SK-N-SH (cell line): ENCODE results near the gene COL20A1. TPM values are rescaled to one million over a fixed set of nuclear protein-coding genes. Genes with fewer than 3 reads are reported as not detected.

Experiments
- CTCF ChIA-PET: fragments of 300-600, 350-600 bp; formaldehyde crosslinking; extraction: SDS; loops from one replicate; lab custom pipeline; 2021; lab: Yijun Ruan, JAX
- POLR2A ChIA-PET: fragments of 350-600 bp; sonication (Branson Sonifier 250); formaldehyde crosslinking; extraction: SDS; loops from one replicate; lab custom pipeline; 2020; ENCODE audit warnings: antibody characterized with exemption, inconsistent platforms; lab: Yijun Ruan, JAX
- DNase-seq: peaks from one replicate; pipeline ENCODE4 v3.0.0; 2012
- H2AFZ ChIP-seq: fragments of 200-600 bp; sonication (generic); 2 replicates; pipeline ENCODE4 v1.8.1; 2016; ENCODE audit warnings: antibody characterized with exemption, mild to moderate bottlenecking, low read depth
- H3F3A ChIP-seq: fragments of 200-600 bp; sonication (generic); replicated peaks from 2 replicates; pipeline ENCODE3; 2016; ENCODE audit warnings: antibody characterized with exemption, mild to moderate bottlenecking; ENCODE audit not compliant: insufficient read depth
- H3K27ac ChIP-seq, 2 experiments: fragments of 200-500 bp in 1 of 2; fragments of 200-600 bp in 1 of 2; sonication (Bioruptor generic) in 1 of 2; sonication (generic), shearing (Covaris generic) in 1 of 2; 2 replicates each; pipeline versions ENCODE4 v1.5.1 to v1.6.1; 2014 to 2016; ENCODE audit warnings: low read depth in 2 of 2, inconsistent platforms in 1 of 2, low read length in 1 of 2, mild to moderate bottlenecking in 1 of 2, mixed read lengths in 1 of 2
- H3K27me3 ChIP-seq: fragments of 200-600 bp; sonication (generic), shearing (Covaris generic); 2 replicates; pipeline ENCODE4 v1.6.1; 2016; ENCODE audit warnings: mixed run types; ENCODE audit not compliant: insufficient read depth
- H3K36me3 ChIP-seq, 2 experiments: fragments of 200-500 bp in 1 of 2; fragments of 200-600 bp in 1 of 2; sonication (Bioruptor generic) in 1 of 2; sonication (generic) in 1 of 2; replicated peaks in 1 of 2; 2 replicates each; pipeline versions ENCODE3 to v1.5.1; 2014 to 2016; ENCODE audit warnings: low read length in 1 of 2, mild to moderate bottlenecking in 1 of 2; ENCODE audit not compliant: insufficient read depth in 2 of 2, control insufficient read depth in 1 of 2
- H3K4me1 ChIP-seq, 2 experiments: fragments of 200-500 bp in 1 of 2; fragments of 200-600 bp in 1 of 2; sonication (Bioruptor generic) in 1 of 2; sonication (generic), shearing (Covaris generic) in 1 of 2; 2 replicates each; pipeline versions ENCODE4 v1.5.1 to v1.6.1; 2014 to 2016; ENCODE audit warnings: low read depth in 1 of 2, low read length in 1 of 2, mixed run types in 1 of 2; ENCODE audit not compliant: insufficient read depth in 2 of 2, control insufficient read depth in 1 of 2
- H3K4me2 ChIP-seq: fragments of 200-600 bp; sonication (generic), shearing (Covaris generic); 2 replicates; pipeline ENCODE4 v1.6.1; 2017; ENCODE audit warnings: mixed run types
- H3K4me3 ChIP-seq, 2 experiments: fragments of 200-500 bp in 1 of 2; fragments of 200-600 bp in 1 of 2; sonication (Bioruptor generic) in 1 of 2; sonication (generic), shearing (Covaris generic) in 1 of 2; 2 replicates each; pipeline versions ENCODE4 v1.5.1 to v1.8.1; 2014 to 2016; ENCODE audit warnings: low read depth in 2 of 2, inconsistent platforms in 1 of 2, low read length in 1 of 2, mild to moderate bottlenecking in 1 of 2, mixed read lengths in 1 of 2, moderate library complexity in 1 of 2
- H3K79me2 ChIP-seq: fragments of 200-600 bp; sonication (generic); 2 replicates; pipeline ENCODE4 v1.8.1; 2017; ENCODE audit warnings: mild to moderate bottlenecking; ENCODE audit not compliant: insufficient read depth
- H3K9ac ChIP-seq: fragments of 200-600 bp; sonication (generic); 2 replicates; pipeline ENCODE4 v1.6.1; 2017; ENCODE audit warnings: mixed run types
- H3K9me2 ChIP-seq: fragments of 200-600 bp; sonication (generic); 2 replicates; pipeline ENCODE4 v1.6.1; 2017; ENCODE audit warnings: mixed run types
- H3K9me3 ChIP-seq: fragments of 200-600 bp; sonication (generic); 2 replicates; pipeline ENCODE4 v1.6.1; 2017; ENCODE audit warnings: mixed run types, mild to moderate bottlenecking, moderate library complexity
- H4K20me1 ChIP-seq: fragments of 200-600 bp; sonication (generic); 2 replicates; pipeline ENCODE4 v1.6.1; 2017; ENCODE audit warnings: mild to moderate bottlenecking, mixed run types; ENCODE audit not compliant: insufficient read depth
- CHD2 ChIP-seq: fragments of 150-350 bp; IDR thresholded peaks from 2 replicates; pipeline ENCODE4 v1.6.1; 2018; ENCODE audit warnings: low read length; ENCODE audit not compliant: partially characterized antibody
- ELF1 ChIP-seq: IDR thresholded peaks from 2 replicates; pipeline ENCODE4 v1.4.0; 2012
- GABPA ChIP-seq: IDR thresholded peaks from 2 replicates; pipeline ENCODE4 v1.4.0; 2012; ENCODE audit warnings: low read depth, mild to moderate bottlenecking
- NRF1 ChIP-seq: IDR thresholded peaks from 2 replicates; pipeline ENCODE4 v1.6.1; 2012; ENCODE audit warnings: low read depth, mild to moderate bottlenecking, low read length
- POLR2AphosphoS5 ChIP-seq: IDR thresholded peaks from 2 replicates; pipeline ENCODE4 v1.6.1; 2012; ENCODE audit warnings: low read depth, low read length
- RFX5 ChIP-seq: IDR thresholded peaks from 2 replicates; pipeline ENCODE4 v1.6.1; 2012; ENCODE audit warnings: mild to moderate bottlenecking, improper control_type of control experiment, low read length
- TCF12 ChIP-seq: IDR thresholded peaks from 2 replicates; pipeline ENCODE4 v1.4.0; 2012
- TEAD4 ChIP-seq: IDR thresholded peaks from 2 replicates; pipeline ENCODE4 v1.4.0; 2012; ENCODE audit warnings: mild to moderate bottlenecking, borderline replicate concordance; ENCODE audit not compliant: insufficient read depth
- WGBS: methylation state at CpG from one replicate; pipeline ENCODE4 v1.1.6; 2017; ENCODE audit warnings: low lambda C conversion rate; 5-methylcytosine and 5-hydroxymethylcytosine counted together
- polyA plus RNA-seq, 3 experiments: library from polyadenylated mRNA; depleted of rRNA; stranded (reverse); fragments of >200 nt; gene quantifications; 2 replicates each; pipeline ENCODE4 v1.2.3, GENCODE V29; 2012
- TF ChIP-seq, protein P1 (sequence below): fragments of 200-600 bp; sonication (generic); IDR thresholded peaks from 2 replicates; pipeline ENCODE4 v1.6.1; 2017; ENCODE audit warnings: antibody characterized with exemption, mild to moderate bottlenecking, moderate library complexity
- TF ChIP-seq, protein P2 (sequence below): IDR thresholded peaks from 2 replicates; pipeline ENCODE4 v1.6.1; 2012; ENCODE audit warnings: mild to moderate bottlenecking, low read depth, low read length, moderate library complexity
- TF ChIP-seq, protein P3 (sequence below): IDR thresholded peaks from 2 replicates; pipeline ENCODE4 v1.4.0; 2012; ENCODE audit warnings: low read depth, borderline replicate concordance

Gene COL20A1
- polyA plus RNA-seq, 1 of the 3 experiments (the other 2 are of a cell fraction): not detected

DNA sequence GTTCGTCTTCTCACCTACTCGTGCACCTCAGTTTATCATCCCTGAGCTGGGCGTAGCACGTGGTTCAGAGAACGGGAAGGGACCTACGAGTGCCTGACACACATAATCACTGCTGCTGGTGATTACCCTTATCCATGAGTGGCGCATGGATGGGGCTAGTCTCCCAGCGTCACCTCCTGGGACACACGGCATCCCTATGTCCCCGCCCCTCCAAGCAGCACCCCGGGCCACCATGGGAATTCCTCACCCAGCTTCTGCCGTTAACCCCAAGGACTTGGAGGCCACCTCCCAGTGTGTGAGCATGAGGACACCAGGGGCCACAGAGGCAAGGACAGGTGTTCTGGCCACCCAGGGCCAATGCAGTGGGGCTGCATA lies 58.3 kb downstream of the COL20A1 start:
- Histone ChIP-seq H3K9me3 (no peaks in the 10 kb centered on the region), H3F3A (no peaks in the 10 kb centered on the region), H3K4me1 (no peaks in the 10 kb centered on the region; a peak in 1 of 4 replicates), H3K9ac (no peak overlapping the region), H3K36me3 (no peaks in the 10 kb centered on the region), H2AFZ (no peak overlapping the region), H3K27ac (no peak overlapping the region), H3K4me2 (no peak overlapping the region), H4K20me1 (no peaks in the 10 kb centered on the region), H3K27me3 (no peaks in the 10 kb centered on the region), H3K79me2 (no peaks in the 10 kb centered on the region), H3K4me3 (no peak overlapping the region), H3K9me2 (no peaks in the 10 kb centered on the region)
- ChIA-PET CTCF (interaction anchor here (1.0 to 2.9 kb wide), 2 partner anchors 18 to 31 kb away, joined by 3 to 15 read pairs; no protein-coding TSS in a partner anchor), POLR2A (no interaction called here)
- 87% methylated on average over 9 of the region's 12 CpGs for WGBS
- no peak for DNase-seq
- TF ChIP-seq TEAD4: no peak
- no peak for TF ChIP-seq POLR2AphosphoS5
- no peak for TF ChIP-seq NRF1
- TF ChIP-seq, protein P1, sequence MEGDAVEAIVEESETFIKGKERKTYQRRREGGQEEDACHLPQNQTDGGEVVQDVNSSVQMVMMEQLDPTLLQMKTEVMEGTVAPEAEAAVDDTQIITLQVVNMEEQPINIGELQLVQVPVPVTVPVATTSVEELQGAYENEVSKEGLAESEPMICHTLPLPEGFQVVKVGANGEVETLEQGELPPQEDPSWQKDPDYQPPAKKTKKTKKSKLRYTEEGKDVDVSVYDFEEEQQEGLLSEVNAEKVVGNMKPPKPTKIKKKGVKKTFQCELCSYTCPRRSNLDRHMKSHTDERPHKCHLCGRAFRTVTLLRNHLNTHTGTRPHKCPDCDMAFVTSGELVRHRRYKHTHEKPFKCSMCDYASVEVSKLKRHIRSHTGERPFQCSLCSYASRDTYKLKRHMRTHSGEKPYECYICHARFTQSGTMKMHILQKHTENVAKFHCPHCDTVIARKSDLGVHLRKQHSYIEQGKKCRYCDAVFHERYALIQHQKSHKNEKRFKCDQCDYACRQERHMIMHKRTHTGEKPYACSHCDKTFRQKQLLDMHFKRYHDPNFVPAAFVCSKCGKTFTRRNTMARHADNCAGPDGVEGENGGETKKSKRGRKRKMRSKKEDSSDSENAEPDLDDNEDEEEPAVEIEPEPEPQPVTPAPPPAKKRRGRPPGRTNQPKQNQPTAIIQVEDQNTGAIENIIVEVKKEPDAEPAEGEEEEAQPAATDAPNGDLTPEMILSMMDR: no peak
- TF ChIP-seq, protein P2, sequence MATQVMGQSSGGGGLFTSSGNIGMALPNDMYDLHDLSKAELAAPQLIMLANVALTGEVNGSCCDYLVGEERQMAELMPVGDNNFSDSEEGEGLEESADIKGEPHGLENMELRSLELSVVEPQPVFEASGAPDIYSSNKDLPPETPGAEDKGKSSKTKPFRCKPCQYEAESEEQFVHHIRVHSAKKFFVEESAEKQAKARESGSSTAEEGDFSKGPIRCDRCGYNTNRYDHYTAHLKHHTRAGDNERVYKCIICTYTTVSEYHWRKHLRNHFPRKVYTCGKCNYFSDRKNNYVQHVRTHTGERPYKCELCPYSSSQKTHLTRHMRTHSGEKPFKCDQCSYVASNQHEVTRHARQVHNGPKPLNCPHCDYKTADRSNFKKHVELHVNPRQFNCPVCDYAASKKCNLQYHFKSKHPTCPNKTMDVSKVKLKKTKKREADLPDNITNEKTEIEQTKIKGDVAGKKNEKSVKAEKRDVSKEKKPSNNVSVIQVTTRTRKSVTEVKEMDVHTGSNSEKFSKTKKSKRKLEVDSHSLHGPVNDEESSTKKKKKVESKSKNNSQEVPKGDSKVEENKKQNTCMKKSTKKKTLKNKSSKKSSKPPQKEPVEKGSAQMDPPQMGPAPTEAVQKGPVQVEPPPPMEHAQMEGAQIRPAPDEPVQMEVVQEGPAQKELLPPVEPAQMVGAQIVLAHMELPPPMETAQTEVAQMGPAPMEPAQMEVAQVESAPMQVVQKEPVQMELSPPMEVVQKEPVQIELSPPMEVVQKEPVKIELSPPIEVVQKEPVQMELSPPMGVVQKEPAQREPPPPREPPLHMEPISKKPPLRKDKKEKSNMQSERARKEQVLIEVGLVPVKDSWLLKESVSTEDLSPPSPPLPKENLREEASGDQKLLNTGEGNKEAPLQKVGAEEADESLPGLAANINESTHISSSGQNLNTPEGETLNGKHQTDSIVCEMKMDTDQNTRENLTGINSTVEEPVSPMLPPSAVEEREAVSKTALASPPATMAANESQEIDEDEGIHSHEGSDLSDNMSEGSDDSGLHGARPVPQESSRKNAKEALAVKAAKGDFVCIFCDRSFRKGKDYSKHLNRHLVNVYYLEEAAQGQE: no peak
- TF ChIP-seq RFX5: no peak
- TF ChIP-seq GABPA: no peak
- TF ChIP-seq ELF1: no peak
- TF ChIP-seq, protein P3, sequence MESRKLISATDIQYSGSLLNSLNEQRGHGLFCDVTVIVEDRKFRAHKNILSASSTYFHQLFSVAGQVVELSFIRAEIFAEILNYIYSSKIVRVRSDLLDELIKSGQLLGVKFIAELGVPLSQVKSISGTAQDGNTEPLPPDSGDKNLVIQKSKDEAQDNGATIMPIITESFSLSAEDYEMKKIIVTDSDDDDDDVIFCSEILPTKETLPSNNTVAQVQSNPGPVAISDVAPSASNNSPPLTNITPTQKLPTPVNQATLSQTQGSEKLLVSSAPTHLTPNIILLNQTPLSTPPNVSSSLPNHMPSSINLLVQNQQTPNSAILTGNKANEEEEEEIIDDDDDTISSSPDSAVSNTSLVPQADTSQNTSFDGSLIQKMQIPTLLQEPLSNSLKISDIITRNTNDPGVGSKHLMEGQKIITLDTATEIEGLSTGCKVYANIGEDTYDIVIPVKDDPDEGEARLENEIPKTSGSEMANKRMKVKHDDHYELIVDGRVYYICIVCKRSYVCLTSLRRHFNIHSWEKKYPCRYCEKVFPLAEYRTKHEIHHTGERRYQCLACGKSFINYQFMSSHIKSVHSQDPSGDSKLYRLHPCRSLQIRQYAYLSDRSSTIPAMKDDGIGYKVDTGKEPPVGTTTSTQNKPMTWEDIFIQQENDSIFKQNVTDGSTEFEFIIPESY: no peak
- no peak for TF ChIP-seq TCF12
- no peak for TF ChIP-seq CHD2
